Activated CD8-positive, alpha-beta T cell treated with anti-CD3 and anti-CD28 coated beads for 36 hours (primary cell): ENCODE data around the gene HECTD1. TPM values are rescaled to one million over a fixed set of nuclear protein-coding genes. Genes with fewer than 3 reads are reported as not detected.
"Not testable (repeated sequence)": the region's sequence is repeated elsewhere in the genome, so short reads cannot be mapped to it uniquely, and the experiment has no call there.

ENCODE experiments used
- ATAC-seq: fragments of 200-7000 bp; cut with Tn5 transposase; one replicate; pipeline ENCODE4 v1.10.0; 2021; ENCODE audit warnings: mild to moderate bottlenecking, moderate library complexity
- CTCF ChIA-PET: fragments of 350-600 bp; sonication (Branson Sonifier 250); formaldehyde crosslinking; loops from one replicate; lab custom pipeline; 2021; ENCODE audit warnings: antibody characterized with exemption; lab: Charles Lee
- POLR2A ChIA-PET: fragments of 350-600 bp; sonication (Branson Sonifier 250); formaldehyde crosslinking; loops from one replicate; lab custom pipeline; 2021; ENCODE audit warnings: antibody characterized with exemption; lab: Charles Lee
- DNase-seq: peaks from one replicate; pipeline ENCODE4 v3.0.0-alpha.2; 2020
- H3K27ac Mint-ChIP-seq: one replicate; pipeline ENCODE4 v1.8.0; 2021; ENCODE audit warnings: mild to moderate bottlenecking, mixed read lengths
- H3K27me3 Mint-ChIP-seq: one replicate; pipeline ENCODE4 v1.8.0; 2021; ENCODE audit warnings: mixed read lengths
- H3K36me3 Mint-ChIP-seq: one replicate; pipeline ENCODE4 v1.8.0; 2021; ENCODE audit warnings: low read depth, mixed read lengths
- H3K4me1 Mint-ChIP-seq: one replicate; pipeline ENCODE4 v1.8.0; 2021; ENCODE audit warnings: low read depth, mixed read lengths
- H3K4me3 Mint-ChIP-seq: one replicate; pipeline ENCODE4 v1.8.0; 2021; ENCODE audit warnings: mild to moderate bottlenecking, moderate library complexity, mixed read lengths
- H3K9me3 Mint-ChIP-seq: one replicate; pipeline ENCODE4 v1.8.0; 2021; ENCODE audit warnings: mixed read lengths
- intact Hi-C: fragments of 100-400 bp; cut with micrococcal nuclease; formaldehyde crosslinking; loops from one replicate; pipeline ENCODE4 v1.10.0; 2022
- total RNA-seq, 2 experiments: library from RNA; stranded (reverse); gene quantifications; one replicate each; pipeline ENCODE4 v1.2.3, GENCODE V29; 2021
- TF ChIP-seq, protein P1 (sequence below): fragments of 200-600 bp; IDR thresholded peaks from one replicate; pipeline ENCODE4 v1.8.0; 2022; ENCODE audit warnings: antibody characterized with exemption, mild to moderate bottlenecking

Gene HECTD1
- total RNA-seq, 2 experiments from 2014 or later: 78.9 to 82.2 TPM

DNA sequence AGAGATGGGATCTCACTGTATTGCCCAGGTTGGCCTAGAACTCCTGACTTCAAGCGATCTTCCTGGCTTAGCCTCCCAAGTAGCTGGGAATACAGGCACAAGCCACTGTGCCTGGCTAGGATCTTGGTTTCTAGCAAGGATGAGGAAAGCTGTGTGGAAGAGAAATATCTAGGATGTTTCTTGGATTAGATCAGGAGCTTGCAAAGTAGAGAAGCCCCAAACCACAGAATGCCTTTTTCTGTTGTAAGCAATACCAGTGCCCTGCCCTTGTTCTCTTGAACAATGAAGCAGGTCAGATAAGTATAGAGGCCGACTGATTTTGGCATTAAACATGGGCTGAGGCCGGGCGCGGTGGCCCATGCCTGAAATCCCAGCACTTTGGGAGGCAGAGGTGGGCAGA, 137.2 kb downstream of the HECTD1 start:
- DNase-seq (no peak), ATAC-seq (no peak)
- Mint-ChIP-seq H3K27me3 (no peaks in the 10 kb centered on the region), H3K9me3 (no peaks in the 10 kb centered on the region), H3K36me3 (peaks cover 13% of the 10 kb centered on the region), H3K4me3 (no peak overlapping the region), H3K27ac (no peak overlapping the region), H3K4me1 (peaks cover 2% of the 10 kb centered on the region)
- TF ChIP-seq, protein P1, sequence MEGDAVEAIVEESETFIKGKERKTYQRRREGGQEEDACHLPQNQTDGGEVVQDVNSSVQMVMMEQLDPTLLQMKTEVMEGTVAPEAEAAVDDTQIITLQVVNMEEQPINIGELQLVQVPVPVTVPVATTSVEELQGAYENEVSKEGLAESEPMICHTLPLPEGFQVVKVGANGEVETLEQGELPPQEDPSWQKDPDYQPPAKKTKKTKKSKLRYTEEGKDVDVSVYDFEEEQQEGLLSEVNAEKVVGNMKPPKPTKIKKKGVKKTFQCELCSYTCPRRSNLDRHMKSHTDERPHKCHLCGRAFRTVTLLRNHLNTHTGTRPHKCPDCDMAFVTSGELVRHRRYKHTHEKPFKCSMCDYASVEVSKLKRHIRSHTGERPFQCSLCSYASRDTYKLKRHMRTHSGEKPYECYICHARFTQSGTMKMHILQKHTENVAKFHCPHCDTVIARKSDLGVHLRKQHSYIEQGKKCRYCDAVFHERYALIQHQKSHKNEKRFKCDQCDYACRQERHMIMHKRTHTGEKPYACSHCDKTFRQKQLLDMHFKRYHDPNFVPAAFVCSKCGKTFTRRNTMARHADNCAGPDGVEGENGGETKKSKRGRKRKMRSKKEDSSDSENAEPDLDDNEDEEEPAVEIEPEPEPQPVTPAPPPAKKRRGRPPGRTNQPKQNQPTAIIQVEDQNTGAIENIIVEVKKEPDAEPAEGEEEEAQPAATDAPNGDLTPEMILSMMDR: no peak
- CTCF ChIA-PET: interaction anchor here (1.3 to 1.6 kb wide), 2 partner anchors 12 to 90 kb away, joined by 6 to 8 read pairs; no protein-coding TSS in a partner anchor
- POLR2A ChIA-PET: no interaction called here
- intact Hi-C loops: no loop called here

DNA sequence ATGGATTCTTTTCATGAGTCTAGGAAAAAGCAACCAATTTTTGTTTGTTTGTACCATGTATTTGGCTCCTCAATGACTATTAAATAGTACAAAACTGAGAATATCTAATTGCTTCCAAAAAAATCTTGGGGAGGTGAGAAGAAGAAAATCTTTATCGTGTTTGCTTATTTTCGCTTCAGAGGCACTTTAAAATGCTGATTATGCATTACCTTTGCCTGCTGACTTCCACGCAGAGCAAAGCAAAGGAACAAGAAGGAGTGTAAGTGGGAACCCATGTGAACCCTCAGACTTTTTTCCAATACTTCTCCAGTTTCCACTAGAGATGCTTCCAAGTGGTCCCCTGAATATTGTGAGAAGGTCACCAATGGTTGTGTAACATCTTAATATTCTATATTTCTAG, 138.2 kb downstream of the HECTD1 start:
- H3K36me3 Mint-ChIP-seq: peaks cover 7% of the 10 kb centered on the region
- TF ChIP-seq, protein P1: no peak
- ChIA-PET POLR2A (no interaction called here), CTCF (interaction anchor here (1.6 kb wide), 1 partner anchor 13 kb away, joined by 6 read pairs; no protein-coding TSS in a partner anchor)
- no peaks in the 10 kb centered on the region for H3K9me3 Mint-ChIP-seq
- no peak overlapping the region for H3K27ac Mint-ChIP-seq
- no peaks in the 10 kb centered on the region for H3K27me3 Mint-ChIP-seq
- peaks cover 2% of the 10 kb centered on the region for H3K4me1 Mint-ChIP-seq
- intact Hi-C loops: no loop called here
- no peak for ATAC-seq
- no peak overlapping the region for H3K4me3 Mint-ChIP-seq
- DNase-seq: no peak

DNA sequence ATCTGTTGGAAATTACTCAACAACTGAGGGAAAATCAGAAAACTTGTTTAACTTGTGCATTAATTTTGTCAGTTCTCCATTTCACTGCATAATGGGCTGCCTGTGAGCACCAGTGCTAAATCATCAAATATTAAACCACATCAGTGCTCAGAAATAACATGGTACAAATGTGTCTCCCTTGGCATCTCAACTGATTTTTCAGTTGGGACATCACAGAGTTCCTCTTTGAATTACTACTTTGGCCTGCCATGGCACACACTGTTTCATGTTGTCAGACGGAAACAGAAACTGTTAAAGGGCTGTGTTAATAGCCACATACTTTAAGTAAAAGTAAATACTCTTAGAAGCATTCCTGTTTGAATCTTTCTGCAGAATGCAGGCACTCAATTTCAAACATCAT, 139.4 kb downstream of the HECTD1 start:
- H3K36me3 Mint-ChIP-seq: peaks cover 7% of the 10 kb centered on the region
- ChIA-PET POLR2A (no interaction called here), CTCF (no interaction called here)
- no peak overlapping the region for H3K27ac Mint-ChIP-seq
- TF ChIP-seq, protein P1: no peak
- H3K27me3 Mint-ChIP-seq: no peaks in the 10 kb centered on the region
- no peak overlapping the region for H3K4me3 Mint-ChIP-seq
- peaks cover 2% of the 10 kb centered on the region for H3K4me1 Mint-ChIP-seq
- intact Hi-C loops: no loop called here
- DNase-seq (no peak), ATAC-seq (no peak)
- no peaks in the 10 kb centered on the region for H3K9me3 Mint-ChIP-seq

DNA sequence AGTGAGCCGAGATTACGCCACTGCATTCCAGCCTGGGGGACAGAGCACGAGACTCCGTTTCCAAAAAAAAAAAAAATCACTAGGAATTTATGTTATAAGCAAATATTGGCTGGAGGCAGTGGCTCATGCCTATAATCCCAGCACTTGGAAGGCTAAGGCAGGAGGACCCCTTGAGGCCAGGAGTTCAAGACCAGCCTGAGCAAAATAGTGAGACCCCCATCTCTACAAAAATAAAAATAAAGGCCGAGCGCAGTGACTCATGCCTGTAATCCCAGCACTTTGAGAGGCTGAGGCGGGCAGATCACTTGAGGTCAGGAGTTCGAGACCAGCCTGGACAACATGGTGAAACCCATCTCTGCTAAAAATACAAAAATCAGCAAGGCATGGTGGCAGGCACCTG, 144.7 kb downstream of the HECTD1 start:
- DNase-seq, H3K27me3 Mint-ChIP-seq, H3K4me3 Mint-ChIP-seq, intact Hi-C loops, CTCF ChIA-PET, H3K9me3 Mint-ChIP-seq, POLR2A ChIA-PET, H3K4me1 Mint-ChIP-seq, H3K36me3 Mint-ChIP-seq, ATAC-seq, H3K27ac Mint-ChIP-seq: not testable (repeated sequence)

DNA sequence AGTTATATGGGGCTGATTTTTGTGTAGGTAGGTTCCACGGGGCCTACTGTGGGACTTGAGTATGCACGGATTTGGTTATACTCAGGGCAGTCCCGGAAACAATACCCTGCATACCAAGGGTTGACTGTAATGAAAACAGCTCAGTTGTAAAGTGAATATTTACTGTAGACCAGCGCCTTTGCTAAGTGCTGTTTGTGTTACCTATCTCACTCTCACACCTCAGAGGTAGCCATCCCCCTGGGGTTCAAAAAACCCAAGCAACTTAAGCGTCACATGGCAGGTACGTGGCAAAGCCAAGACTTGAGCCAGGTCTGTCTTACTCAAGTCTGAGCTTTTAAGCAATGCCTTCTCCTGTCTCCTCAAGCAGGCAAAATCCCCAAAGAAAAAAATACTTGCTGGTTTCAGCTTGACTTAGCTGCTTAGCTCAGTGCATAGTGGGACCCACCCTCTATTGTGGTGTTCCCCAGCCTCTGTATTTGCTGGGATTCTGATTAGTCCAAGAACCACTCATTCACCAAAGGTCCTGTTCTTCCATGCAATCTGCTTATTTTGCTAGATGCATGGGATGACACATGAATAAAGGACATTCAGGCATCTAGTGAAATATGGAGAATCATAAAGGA, 147.2 kb downstream of the HECTD1 start:
- H3K27me3 Mint-ChIP-seq: no peaks in the 10 kb centered on the region
- no peak for DNase-seq
- peaks cover 1% of the 10 kb centered on the region for H3K36me3 Mint-ChIP-seq
- H3K27ac Mint-ChIP-seq: no peak overlapping the region
- intact Hi-C loops: no loop called here
- no peaks in the 10 kb centered on the region for H3K9me3 Mint-ChIP-seq
- TF ChIP-seq, protein P1: no peak
- H3K4me3 Mint-ChIP-seq: no peak overlapping the region
- peaks cover 10% of the 10 kb centered on the region for H3K4me1 Mint-ChIP-seq
- CTCF ChIA-PET: interaction anchor here (1.0 to 1.5 kb wide), 3 partner anchors 14 to 80 kb away, joined by 3 to 4 read pairs (median 3); no protein-coding TSS in a partner anchor
- POLR2A ChIA-PET: no interaction called here
- no peak for ATAC-seq
